ENCODE data around the gene OXNAD1.

- TF ChIP-seq TCF12 (IDR thresholded peaks at IDR 0.05; ENCODE audit: low read depth) (no peak), CREB1 (IDR thresholded peaks at IDR 0.05; ENCODE audit: low read depth) (no peak), EP300 (IDR thresholded peaks at IDR 0.05; ENCODE audit: borderline replicate concordance) (no peak), ZBTB7A (IDR thresholded peaks at IDR 0.05; ENCODE audit: low read depth) (no peak), TAF1 (IDR thresholded peaks at IDR 0.05; ENCODE audit: low read depth) (no peak), REST (IDR thresholded peaks at IDR 0.05; ENCODE audit: low read depth) (no peak), EGR1 (IDR thresholded peaks at IDR 0.05) (no peak), CEBPB (IDR thresholded peaks at IDR 0.05) (no peak), TEAD4 (IDR thresholded peaks at IDR 0.05) (no peak)
Observed at GRCh38 chr3:16317561-16317945, 52.5 kb downstream of the OXNAD1 start.

Data from Ishikawa (cell line).